ENCODE data around the gene NTRK3.

DNA sequence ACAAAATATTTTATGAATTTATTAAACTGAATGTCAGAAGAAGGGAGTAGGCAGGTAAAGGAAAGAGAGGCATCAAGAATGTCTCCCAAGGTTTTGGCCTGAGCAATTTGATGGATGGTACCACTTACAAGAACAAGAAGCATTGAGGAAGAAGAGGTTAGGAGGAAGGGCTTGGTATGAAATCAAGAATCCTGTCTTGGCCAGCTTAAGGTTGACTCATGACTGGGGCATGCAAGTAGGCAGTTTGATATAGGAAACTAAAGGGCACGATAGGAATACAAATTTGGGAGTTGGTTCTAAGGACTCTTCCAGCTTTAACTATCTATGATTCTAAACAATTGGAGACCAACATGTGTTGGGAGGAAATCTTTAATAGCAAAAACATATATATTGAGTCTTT, 79.1 kb downstream of the NTRK3 start:
- TF ChIP-seq CTCF (conservative IDR thresholded peaks at IDR 0.05 in 1 of 2, IDR thresholded peaks at IDR 0.05 in 1 of 2; ENCODE audit: extremely low read depth in 1 of 2, insufficient read depth in 1 of 2, low read depth in 1 of 2, low read length in 2 of 2): no peak
- no peak for TF ChIP-seq EZH2 (IDR thresholded peaks at IDR 0.05; ENCODE audit: borderline replicate concordance, low read length)
